DLD1 (cell line): ENCODE data around the gene MINAR2.

Experiments
- in situ Hi-C: cut with HindIII; loops from 2 replicates; pipeline ENCODE4 v1.10.0; 2017; ENCODE audit warnings: low sequenced_read_pairs

The MINAR2 gene

GRCh38 chr5:129747572-129748407 lies at the start of gene MINAR2:
TSS of gene MINAR2 (plus strand) at chr5:129748094. CDS start at chr5:129748191, 97 bp downstream.
- in situ Hi-C loops, result no loop called here

- in situ Hi-C loops, result no loop called here
These were observed 49.2 kb upstream of the MINAR2 start for GRCh38 chr5:129698661-129699060.

- in situ Hi-C loops, result no loop called here
These were observed 31.7 kb upstream of the MINAR2 start for GRCh38 chr5:129716235-129716634.

DNA sequence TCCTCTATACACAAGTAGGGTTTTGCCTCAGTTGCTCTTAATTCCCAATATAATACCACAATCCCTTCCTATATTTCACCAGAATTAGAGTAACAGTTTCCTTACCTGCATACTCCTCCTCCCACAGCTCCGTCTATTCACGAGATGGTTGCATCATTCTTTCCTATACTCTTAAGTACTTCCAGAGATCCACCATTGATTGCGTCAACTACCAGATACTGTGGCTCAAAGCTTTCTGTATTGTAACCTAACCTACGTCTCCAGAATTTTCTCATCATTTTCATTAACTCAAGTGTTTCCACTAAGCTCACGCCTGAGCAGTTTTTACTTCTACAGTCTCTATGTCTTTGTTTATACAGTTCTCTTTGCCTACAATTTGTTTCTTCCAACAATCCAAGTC lies 31.2 kb upstream of the MINAR2 start:
- in situ Hi-C loops, result no loop called here

DNA sequence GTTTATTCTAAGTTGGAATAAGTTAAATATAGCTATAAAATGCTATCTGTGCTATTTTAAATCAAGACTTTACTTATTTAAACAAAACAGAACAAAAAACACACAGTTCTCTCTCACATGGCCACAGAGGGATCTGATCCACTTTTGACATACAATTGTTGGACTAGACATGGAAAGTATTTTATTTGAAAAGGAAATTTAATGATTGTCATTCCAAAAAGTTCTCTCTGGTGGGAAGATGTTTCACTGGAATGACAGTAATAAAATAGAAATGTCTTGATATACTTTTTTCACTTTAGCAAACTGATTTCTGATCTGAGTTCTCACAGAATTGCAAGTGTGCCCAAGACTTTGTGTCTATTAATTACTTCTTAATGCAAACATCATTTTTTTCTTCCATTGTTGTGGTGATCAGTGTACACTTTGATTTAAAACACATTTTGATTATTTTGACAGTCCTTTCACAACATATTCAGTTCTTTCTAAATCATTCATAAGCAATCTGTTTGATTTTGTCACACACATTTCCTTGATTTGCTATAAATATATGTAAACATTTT lies 30.1 kb upstream of the MINAR2 start:
- in situ Hi-C loops, result no loop called here

DNA sequence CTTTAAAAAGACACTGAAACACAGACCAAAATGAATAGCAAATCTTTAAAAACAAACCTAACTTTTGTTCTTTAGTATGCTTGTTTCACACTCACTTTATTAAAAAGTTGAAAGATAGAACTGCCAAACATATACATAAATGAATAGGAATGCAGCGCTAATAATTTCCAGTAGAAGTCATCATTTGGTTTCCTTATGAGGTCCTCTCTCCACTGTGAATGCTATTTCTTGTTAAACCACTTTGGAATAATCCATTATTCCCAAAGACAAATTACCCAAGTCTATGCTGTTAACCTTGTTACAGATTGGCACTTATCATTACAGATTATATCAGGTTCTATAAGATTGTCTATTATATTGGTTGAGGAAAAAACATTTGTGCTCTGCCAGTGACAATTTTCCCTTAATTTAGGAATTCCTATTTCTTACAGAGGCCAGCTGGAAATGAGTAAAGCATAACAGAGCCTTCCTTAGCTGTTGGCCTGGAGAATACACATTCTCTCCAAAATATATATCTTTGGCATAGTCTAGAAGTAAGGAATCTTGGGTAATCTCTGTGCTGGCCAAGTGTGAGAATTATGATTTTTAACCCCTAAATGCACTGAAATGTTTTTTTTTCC lies 29.3 kb upstream of the MINAR2 start:
- in situ Hi-C loops, result no loop called here

DNA sequence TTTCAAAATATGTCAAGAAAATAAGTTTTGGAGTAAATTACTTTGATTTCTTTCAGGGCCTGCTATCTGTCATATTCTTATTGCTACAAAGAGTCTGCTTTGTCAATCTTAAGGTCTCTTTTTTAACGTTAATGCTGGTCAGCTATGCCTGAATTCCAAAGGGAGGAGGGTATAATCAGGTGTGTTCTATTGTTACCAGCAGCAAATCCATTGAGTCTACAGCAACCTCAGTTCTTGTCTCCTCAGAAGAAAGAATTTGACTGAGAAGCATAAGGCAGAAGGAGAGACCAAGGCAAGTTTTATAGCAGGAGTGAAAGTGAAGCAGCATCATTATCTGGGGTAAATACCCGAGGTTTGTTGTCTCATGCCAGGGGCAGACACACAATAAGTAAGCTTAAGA lies 23.7 kb upstream of the MINAR2 start:
- in situ Hi-C loops, result no loop called here

GRCh38 chr5:129724647-129725046 lies 23.2 kb upstream of the MINAR2 start:
- in situ Hi-C loops, result no loop called here

GRCh38 chr5:129739773-129740172 lies 8.1 kb upstream of the MINAR2 start:
- in situ Hi-C loops, result no loop called here

- in situ Hi-C loops, result no loop called here
These were observed 4.2 kb upstream of the MINAR2 start for GRCh38 chr5:129743541-129744187.

GRCh38 chr5:129745997-129746396 lies 1.9 kb upstream of the MINAR2 start:
- in situ Hi-C loops, result no loop called here

- in situ Hi-C loops, result no loop called here
These were observed 1.0 kb upstream of the MINAR2 start for GRCh38 chr5:129746876-129747275.

DNA sequence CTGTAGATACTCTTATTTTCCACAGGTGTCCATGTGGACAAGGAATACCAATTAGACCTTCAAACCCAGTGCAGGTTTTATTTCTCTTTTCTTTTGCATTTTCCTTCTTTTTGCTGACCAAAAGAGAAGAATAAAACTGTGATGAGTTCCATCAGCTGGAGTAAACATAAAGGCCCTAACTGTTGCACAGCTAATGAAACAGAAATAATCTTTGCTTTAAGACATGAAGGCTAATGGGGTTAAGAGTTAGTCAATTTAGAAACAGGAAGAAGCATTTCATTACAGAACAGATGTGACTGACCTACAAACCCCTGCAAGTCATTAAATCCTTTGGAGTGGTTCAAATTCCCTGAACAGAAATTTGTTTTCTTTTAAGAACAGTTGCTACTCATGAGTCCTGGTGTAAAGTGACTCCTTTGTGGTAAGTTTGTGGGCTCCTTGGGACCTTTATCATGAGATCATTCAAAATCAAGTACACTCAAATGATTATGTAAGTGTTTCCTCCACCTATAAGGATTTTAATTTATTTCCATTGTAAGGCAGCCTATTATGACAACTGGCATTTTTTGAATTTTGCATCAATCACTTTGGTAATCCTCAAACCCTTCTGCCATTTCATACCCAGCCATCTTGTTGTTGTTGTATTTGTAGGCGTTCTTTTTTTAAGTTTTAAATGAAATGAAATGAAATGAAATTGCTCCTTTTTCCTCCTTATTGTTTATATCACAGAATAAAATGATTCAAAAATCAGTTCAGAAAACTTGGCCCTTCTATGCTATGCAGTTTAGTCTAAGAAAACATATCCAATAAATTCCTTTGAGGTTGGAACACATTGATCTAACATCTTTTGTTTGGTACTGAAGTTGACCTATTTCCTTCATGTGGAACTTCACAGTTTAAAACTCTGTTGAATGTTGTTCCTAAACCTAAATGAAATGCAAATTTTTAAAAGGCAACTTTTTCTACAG lies 1.3 kb downstream of the MINAR2 start:
- in situ Hi-C loops, result no loop called here

DNA sequence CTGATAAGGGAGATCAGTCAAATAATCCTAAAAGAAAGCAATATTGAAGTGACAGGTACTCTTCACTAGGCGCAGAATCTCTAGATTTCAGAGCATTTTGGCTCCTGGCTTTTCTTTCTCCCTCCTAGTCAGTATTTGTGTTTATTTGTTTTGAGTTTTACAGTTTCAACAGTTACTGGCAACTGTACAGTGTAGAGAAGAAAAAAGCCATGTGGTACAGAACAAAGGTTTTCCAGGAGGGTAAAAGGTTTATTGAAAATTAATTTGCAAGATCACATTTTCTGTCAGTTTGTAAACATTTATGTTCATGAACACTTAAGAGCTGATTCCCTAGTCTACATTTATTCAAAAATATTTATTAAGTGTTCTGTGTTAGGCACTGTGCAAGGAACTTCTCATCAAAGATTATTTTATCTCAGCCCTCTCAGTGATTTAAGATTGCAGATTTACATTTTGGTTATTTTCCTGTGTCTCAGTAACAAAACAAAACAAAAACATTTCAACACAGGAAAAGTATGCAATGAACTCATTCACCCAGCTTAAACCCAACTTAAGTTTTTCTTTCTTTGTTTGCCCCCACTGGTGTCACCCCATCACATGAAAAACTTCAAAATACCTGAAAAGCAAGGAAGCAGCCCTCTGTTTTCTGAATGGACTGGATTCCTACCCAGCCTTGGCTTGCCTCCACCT lies 12.9 kb downstream of the MINAR2 start:
- in situ Hi-C loops, result no loop called here

GRCh38 chr5:129763651-129764050 lies 15.8 kb downstream of the MINAR2 start:
- in situ Hi-C loops, result no loop called here

DNA sequence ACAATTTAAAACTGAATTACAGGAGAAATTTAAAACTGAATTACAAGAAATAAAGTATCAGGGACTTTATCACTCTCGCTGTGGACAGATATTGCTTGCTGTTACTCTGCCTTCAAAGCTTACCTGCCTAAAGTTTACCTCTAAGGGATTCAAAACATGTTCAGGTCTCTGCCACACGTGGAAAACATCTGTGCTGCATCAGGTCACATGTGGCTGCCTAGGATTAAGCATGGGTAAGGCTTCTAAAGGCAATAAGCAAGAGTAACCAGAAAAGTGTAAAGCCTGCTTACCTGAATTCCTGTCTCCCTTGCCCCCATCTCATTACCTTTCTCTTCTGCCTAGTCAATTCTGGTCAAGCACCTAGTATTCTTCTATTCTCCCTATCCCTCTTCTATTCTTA lies 18.9 kb downstream of the MINAR2 start:
- in situ Hi-C loops, result no loop called here

- in situ Hi-C loops, result no loop called here
These were observed 20.1 kb downstream of the MINAR2 start for GRCh38 chr5:129767927-129768380.

DNA sequence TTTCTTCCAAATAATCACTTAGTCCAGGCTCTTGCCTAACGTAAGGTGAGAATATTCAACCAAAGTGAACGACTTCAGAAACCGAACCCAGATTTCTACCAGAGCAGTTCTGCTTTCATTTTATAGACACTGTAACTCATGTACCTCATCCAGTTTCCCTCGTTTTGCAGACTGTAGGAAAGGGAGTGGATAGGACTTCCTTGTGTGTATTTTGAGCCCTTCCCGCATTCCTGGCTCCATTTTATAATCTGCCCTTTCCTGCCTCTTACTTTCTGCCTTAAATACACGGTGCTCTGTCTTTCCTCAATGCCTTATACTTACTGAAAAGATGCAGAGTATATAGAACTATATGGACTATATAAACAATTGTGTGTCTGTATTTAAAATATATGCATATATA lies 20.8 kb downstream of the MINAR2 start:
- in situ Hi-C loops, result no loop called here

DNA sequence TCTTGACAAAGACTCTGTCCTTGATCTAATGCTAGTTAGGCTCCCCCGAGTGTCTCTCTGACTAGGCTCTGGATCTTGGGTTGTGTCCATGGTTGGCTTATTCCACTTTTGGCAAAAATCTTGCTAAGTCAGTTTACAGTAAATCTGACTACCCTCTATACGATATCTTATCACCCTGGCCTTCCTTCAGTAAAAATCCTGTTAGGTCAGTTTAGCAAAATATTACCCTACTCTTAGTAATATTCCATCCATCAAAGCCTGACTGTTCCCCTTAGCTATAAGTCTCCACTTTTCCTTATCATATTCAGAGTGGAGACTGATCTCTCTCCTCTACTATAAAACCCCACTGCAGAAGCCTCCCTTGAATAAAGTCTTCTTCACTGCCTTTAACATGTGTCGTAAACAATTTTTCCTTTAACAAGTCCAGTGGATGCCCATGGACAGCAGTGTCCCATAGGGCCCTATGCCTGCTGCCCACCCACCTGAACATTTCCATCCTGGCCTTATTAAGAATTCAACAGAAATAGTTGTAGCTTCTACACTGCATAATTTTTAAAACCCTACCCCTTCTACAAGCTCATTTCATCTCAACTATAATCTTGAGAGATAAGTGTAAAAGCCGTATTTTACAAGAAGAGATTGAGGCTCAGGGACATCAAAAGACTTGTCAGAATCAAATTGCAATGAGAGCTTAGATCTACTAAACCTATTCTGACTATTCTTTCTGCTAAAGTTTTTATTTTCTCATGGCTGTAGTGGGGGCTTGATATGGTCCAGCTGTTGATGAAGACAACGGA lies 22.3 kb downstream of the MINAR2 start:
- in situ Hi-C loops, result no loop called here
